ENCODE measurements around the gene TTLL3.
A peak's percentile ranks its signal among the peaks of the same experiment; 100 is the strongest.
"Not testable (repeated sequence)": the region's sequence is repeated elsewhere in the genome, so short reads cannot be mapped to it uniquely, and the experiment has no call there.

TTLL3 gene

GRCh38 chr3:9863058-9863772, 53.2 kb downstream of the TTLL3 start:
- peak overlapping the region; percentile 50 to 56 for H3K27ac ChIP-seq

GRCh38 chr3:9864200-9864927, 54.3 kb downstream of the TTLL3 start:
- peak; percentile 85 for DNase-seq (ENCODE audit: low spot score)
- no peak for TF ChIP-seq CTCF (IDR thresholded peaks at IDR 0.05)
- Histone ChIP-seq H3K4me3 (peak overlapping the region; percentile 56), H3K27ac (peak overlapping the region; percentile 54 to 86)

More at GRCh38 chr3:9863058-9863772, 53.2 kb downstream of the TTLL3 start:
- H3K4me3 ChIP-seq, result peak overlapping the region; percentile 63
- DNase-seq (ENCODE audit: low spot score), result no peak
- no peak for TF ChIP-seq CTCF (IDR thresholded peaks at IDR 0.05)

- not testable (repeated sequence) for DNase-seq (ENCODE audit: low spot score)
- peak overlapping the region; percentile 56 for H3K4me3 ChIP-seq
- peak overlapping the region; percentile 54 to 86 for H3K27ac ChIP-seq
These were observed 55.1 kb downstream of the TTLL3 start for GRCh38 chr3:9865125-9865637.

- DNase-seq (ENCODE audit: low spot score), result no peak
- Histone ChIP-seq H3K4me3 (no peak overlapping the region), H3K27ac (peak overlapping the region; percentile 42 to 83)
- no peak for TF ChIP-seq CTCF (IDR thresholded peaks at IDR 0.05)
These were observed 56.6 kb downstream of the TTLL3 start for GRCh38 chr3:9866639-9867038.

- H3K27ac ChIP-seq, result peak overlapping the region; percentile 42 to 83
- TF ChIP-seq CTCF (IDR thresholded peaks at IDR 0.05), result no peak
- no peak overlapping the region for H3K4me3 ChIP-seq
- DNase-seq (ENCODE audit: low spot score), result no peak
These were observed 57.0 kb downstream of the TTLL3 start for GRCh38 chr3:9867106-9867505.

DNA sequence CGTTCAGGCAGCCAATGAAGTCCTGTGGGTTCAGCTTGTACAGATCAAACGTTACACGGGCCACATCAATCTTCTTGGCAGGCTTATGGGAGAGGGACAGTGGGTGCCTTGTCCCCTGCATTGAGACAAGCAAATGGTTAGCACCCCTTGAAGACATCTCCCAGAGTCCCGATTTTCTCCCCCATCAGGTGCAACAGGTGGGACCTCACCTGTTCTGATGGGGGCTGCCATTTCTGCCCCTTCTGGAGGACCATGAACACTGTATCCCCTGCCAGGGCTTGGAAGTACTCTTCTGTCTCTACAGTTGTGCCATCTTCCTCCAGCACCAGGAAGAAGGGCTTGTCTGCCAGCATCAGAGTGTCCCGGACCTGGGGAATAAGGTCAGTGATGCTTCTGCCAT, 59.9 kb downstream of the TTLL3 start:
- no peak for TF ChIP-seq CTCF (IDR thresholded peaks at IDR 0.05)
- Histone ChIP-seq H3K4me3 (no peak overlapping the region), H3K27ac (no peak overlapping the region)
- no peak for DNase-seq (ENCODE audit: low spot score)

DNA sequence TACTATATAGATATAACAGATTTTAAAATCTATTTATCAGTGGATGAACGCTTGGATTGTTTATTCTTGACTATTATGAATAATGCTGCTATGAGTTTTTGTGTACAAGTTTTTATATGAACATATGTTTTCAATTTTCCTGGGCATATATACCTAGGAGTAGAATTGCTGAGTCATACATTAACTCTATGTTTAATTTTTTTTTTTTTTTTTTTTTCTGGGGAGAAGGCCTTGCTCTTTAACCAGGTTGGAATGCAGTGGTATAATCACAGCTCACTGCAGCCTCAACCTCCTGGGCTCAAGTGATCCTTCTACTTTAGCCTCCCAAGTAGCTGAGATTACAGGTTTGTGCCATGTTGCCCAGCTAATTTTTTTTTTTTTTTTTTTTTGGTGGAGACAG, 60.9 kb downstream of the TTLL3 start:
- Histone ChIP-seq H3K27ac (no peak overlapping the region), H3K4me3 (no peak overlapping the region)
- no peak for TF ChIP-seq CTCF (IDR thresholded peaks at IDR 0.05)
- DNase-seq (ENCODE audit: low spot score), result no peak

DNA sequence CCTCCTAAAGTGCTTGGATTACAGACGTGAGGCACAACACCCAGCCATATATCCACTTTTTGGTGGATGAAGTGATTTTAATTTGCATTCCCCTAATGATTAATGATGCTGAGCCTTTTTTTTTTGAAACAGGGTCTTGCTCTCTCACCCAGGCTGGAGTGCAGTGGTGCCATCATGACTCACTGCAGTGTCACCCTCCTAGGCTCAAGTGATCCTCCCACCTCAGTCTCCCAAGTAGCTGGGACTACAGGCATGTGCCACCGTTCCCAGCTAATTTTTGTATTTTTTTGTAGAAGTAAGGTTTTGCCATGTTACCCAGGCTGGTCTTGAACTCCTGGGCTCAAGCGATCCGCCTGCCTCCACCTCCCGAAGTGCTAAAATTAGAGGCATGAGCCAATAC, 62.0 kb downstream of the TTLL3 start:
- not testable (repeated sequence) for DNase-seq (ENCODE audit: low spot score); H3K4me3 ChIP-seq; H3K27ac ChIP-seq

All from coronary artery (tissue), 2 donors.